Posterior cingulate gyrus (tissue), 11 donors: Measurements from ENCODE around the gene CHSY1.

Experiments used
- DNase-seq, 10 donors: peaks; one replicate each; pipeline versions ENCODE4 v3.0.0 to v3.0.0-alpha.2; 2020 to 2021; ENCODE audit warnings: mixed read lengths in 3 of 10
- intact Hi-C: fragments of 100-400 bp; cut with DNase I; formaldehyde crosslinking; loops from one replicate; pipeline ENCODE4 v1.15.1; 2023

The CHSY1 gene

DNA sequence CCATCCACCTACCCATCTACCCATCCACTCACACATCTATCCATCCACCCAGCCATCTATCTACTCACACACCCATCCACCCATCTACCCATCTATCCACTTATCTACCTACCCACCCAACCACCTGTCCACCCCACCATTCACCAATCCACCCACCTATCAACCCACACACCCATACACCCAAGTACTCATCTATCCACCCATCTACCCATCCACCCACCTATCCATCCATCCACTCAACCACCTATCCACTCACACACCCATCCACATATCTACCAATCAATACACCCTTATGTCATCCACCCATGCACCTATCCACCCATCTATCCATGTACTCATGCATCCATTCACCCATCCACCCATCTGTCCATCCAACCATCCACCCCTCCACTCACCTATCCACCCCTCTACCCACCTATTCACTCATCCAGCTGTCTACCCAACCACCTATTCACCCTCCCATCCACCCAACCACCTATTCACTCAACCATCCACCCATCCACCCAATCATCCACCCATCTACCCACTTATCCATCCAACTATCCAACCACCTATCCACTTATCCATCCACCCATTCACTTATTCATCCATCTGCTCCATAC, 109.8 kb downstream of the CHSY1 start:
- intact Hi-C loops: no loop called here
- no peak for DNase-seq

DNA sequence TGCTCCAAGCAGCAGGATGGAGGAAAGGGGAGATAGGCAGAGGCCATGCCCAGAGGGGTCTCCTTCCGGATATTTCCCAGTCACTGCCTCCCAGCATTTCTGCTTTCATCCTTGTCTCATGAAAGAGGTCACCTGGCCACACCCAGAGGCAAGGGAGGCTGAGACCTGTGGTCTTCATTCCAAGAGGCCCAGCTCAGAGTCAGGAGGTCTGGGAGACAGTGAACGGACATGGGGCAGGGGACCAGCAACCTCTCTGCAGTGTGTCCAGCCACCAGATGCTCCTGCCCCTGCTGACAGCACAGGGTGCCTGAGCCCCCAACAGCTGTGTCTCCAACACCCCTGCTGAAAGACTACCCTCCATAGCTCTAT, 111.2 kb downstream of the CHSY1 start:
- intact Hi-C loops: no loop called here
- peak in 1 of 10 donors; percentile 18 for DNase-seq

DNA sequence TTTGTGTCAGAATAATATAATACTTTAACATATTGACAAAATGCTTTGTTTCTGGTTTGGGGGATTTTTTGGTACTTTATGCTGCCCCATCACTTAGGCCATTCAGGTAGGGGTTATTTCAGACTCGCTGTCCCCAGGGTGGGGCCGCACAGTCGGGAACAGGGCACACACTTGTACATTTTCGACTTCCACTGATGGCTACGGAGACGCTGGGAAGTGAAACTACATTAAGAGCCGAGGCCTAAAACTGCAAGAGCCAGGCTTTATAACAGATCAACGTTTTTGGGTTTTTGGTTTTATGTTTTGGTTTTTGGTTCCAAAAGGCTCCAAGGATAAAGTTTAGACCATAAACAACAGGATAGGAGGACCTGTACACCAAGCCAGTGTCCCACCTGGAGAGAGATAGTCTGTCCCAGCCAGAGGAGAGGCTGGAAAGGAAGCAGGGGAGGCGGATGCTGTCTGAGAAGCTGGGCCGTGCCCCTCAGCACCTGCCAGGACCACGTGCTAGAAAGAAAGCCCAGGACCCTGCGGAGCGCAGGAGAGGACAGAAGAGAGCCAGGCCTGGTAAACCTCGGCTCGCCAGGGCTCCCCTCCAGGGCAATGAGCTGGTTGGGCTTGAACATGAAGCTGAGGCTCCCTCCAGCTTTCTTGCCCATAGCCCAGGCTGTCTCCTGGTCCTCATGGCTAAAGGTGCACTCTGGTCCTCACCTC, 111.7 kb downstream of the CHSY1 start:
- intact Hi-C loops: no loop called here
- peak in 2 of 10 donors; percentile 32 to 57 for DNase-seq

DNA sequence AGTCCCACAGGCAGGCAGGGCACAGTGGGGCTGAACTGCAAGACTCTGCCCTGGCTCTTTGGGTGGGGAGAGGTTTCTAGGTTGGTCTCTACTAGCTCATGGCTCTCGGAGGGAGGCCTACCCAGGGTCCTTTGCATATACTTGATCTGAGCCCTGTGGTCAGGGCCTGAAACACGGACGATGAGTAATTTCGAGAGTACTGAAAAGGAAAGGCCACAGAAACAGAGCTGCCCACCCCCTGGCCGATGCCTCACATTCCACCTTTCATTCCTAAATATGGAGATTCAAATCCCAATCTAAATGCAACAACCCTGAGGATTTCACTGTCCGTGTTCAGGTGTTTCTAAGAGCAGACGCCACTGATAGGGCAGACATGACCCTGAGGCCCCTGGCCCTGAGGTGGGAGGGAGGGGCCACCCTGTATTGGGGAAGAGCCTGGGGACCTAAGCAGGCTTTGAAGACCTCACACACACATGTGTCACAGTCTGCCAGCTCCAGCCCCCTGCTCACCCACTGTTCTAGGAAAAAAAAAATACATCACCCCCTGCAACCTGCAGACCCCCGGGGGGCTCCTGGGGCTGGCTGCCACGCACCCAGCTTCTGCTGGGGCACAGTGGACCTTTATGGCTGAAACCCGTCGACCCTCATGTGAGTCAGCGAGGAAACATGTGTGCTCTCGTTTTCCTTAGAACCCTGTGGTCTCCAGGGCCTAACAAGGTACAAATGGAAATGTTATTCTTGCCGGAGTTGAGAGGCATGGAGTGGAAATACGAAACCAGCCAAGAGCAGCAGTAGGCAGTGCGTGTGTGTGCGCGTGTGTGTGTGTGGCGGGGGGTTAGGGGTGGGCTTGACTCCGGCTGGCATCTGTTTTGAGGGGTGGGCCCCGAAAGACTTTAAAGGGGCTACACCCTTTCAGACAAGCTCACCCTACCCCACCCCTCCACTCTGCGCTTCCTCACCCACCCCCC, 112.7 kb downstream of the CHSY1 start:
- intact Hi-C loops: no loop called here
- peak in 3 of 10 donors; percentile 42 to 62 (median 56) for DNase-seq

DNA sequence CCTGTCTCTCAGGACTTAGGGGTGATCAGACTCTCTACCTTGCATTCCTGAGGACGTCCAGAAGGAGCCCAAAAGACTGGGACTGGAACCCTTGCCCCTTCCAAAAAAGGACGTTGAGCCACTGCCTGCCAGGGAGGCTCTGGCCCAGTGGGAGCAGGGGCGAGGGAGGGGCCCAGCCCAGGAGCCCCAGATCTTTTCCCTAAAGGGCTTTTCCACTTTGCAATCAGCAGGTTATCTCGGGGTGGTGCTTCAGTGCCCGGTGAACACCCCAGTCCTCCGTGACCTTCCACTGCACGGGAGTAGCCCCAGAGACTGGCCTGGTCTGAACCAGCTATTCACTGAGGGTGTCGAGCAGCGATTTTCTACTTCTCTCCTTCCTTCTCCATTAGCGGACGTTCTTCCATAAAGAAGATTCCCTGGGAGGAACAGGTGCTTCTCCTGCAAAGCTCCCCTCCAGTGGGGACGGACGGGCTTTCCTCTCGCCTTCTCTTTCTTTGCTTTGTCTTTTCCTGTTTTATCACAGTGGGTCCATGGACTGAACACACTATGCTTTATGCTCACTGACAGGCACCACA, 113.7 kb downstream of the CHSY1 start:
- intact Hi-C loops: no loop called here
- DNase-seq: peak in 4 of 10 donors; percentile 0 to 59 (median 42)

DNA sequence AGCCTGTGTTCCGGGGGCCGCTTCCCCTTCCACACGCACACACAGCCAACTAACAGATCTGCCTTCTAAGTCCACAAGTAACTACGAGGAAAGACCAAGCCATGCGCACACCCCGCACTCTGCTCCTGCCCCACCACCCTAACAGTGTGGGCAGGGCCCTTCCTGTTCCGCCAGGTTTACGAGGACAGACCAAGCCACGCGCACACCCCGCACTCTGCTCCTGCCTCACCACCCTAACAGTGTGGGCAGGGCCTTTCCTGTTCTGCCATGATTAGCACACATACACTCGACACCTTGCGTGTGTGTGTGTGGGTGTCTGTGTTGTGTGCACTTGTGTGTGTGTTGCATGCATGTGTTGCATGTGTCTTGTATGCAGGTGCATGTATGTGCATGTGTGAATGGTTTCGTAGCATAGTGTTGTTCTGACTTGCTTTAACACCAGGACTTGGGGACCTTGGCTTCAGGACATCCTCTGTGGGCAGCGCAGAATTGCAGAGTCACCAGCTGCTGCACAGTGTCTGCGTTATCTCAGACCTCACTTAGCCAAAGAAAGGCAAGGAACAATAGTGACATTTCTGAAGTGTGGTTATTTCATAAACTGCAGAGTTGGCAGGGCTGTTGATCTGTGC, 114.4 kb downstream of the CHSY1 start:
- DNase-seq: peak in 5 of 10 donors; percentile 20 to 81 (median 64)
- intact Hi-C loops: no loop called here

DNA sequence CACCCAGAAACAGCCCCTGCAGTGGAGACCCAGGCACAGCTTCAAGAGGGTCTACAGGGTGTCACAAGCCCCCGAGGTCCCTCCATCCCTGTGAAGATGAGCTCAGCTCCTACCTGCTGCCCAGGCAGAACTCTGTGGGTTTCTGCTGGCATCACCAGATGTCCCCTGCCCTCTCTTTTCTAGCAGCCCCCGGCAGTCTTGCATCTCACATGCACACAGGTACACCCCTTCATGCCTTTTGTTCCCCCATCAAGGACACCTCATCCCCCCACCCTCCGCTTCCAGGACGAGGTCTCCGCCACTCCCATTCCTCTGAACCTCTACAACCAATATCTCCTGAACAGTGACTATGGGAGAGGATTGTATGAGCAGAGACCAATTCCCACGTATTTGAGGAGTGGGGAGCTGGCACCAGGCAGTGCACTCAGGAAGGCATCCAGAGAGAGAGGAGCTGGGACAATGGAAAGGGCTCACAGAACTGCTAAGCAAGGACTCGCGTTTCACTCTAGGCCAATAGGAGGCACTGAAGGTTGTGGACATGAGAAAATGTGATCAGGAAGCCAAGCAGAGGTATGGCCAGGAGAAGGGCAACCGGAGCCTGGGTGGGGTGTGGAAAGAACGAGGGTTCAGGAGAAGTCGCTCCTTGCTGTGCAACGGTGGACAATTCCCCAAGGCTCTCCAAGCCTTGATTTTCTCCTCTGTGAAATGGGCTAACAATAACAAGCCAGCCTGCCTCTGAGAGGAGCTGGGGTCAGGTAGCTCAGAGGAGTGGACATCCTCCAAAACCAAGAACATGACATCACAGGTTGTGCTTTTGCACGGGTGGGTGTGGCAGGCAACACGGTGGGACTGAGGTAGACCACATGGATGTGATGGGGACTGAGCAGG, 115.2 kb downstream of the CHSY1 start:
- intact Hi-C loops: no loop called here

DNA sequence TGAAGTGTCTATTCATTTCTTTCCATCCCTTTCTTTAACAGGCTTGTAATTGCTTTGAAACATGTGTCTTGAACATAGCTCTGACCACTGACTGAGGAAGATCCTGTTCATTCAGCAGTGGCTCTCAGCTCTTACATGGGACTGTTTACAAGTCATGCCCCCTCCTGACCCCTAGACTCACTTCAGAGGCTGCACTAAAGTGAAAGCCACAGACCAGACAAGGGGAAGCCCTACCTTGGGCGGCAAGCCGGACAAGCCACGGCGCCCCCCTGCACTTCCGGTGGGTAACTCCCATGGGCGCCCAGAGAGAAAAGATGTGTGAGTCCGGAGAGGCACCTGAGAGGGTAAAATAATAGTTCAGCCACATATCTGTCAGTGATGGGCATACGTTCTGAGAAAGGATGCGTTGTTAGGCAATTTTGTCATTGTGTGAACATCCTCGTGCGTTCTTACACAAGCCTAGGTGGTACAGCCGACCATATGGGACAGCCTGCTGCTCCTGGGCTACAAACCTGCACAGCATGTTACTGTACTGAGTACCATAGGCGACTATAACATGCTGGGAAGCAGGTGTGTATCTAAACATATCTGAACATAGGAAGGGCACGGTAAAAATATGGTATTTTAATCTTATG, 116.2 kb downstream of the CHSY1 start:
- peak in 1 of 10 donors; percentile 62 for DNase-seq
- intact Hi-C loops: no loop called here

More for the DNA sequence above, 115.2 kb downstream of the CHSY1 start:
- DNase-seq: peak in 2 of 10 donors; percentile 31 to 39

DNA sequence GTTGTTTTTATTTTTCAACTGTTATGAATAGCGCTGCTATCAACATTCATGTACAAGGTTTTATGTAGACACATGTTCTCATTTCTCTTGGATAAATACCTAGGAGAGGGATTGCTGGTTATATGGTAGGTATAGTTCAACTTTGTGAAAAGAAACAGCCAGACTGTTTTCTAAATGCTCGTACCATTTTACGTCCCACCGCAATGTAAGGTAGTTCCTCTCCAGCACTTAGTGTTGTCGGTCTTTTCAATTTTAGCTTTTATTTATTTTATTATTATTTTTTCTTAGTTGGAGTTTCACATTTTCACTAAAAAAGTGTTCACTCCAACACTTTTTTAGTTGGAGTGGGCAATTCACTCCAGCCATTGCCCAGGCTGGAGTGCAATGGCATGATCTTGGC, 117.1 kb downstream of the CHSY1 start:
- no peak for DNase-seq
- intact Hi-C loops: no loop called here

DNA sequence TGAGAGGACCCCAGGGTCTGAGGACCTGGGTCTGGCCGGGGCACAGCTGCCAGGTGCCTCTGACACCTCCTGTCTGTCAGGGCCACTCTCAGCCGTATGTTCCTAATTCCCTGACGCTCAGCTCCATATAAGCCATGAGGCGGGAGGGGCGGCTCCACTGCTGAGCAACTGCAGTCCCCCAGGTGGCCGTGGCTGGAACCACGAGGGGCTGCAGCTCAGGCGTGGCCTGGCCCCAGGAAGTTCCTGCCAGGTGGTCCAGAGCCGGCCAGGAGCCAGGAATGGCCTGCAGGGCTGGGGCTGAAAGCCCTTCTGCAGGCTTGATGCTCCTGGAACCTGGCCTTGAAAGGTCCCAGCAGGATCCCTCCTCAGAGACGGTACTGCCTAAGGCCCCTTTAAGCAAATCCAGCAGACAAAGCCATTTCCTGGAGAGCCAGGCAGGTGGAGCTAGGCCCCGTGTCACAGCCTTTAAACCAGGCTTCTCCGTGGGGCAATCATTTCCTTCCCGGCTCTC, 118.0 kb downstream of the CHSY1 start:
- intact Hi-C loops: no loop called here
- DNase-seq: peak in 3 of 10 donors; percentile 40 to 65 (median 65)

DNA sequence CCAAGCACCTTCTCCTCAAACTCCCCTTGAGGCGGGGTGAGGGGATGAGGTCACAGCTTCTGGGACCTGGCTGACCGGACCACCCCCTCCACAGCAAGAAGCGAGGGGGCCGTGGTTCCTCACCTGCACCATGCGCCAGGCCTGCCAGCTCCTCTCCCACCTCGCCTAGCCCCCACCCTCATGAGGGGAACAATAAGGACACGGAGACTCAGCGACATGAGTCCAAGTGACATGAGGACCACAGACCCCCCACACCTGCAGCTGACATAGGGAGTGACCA, 118.7 kb downstream of the CHSY1 start:
- intact Hi-C loops: no loop called here
- DNase-seq: peak in 2 of 10 donors; percentile 51 to 56

DNA sequence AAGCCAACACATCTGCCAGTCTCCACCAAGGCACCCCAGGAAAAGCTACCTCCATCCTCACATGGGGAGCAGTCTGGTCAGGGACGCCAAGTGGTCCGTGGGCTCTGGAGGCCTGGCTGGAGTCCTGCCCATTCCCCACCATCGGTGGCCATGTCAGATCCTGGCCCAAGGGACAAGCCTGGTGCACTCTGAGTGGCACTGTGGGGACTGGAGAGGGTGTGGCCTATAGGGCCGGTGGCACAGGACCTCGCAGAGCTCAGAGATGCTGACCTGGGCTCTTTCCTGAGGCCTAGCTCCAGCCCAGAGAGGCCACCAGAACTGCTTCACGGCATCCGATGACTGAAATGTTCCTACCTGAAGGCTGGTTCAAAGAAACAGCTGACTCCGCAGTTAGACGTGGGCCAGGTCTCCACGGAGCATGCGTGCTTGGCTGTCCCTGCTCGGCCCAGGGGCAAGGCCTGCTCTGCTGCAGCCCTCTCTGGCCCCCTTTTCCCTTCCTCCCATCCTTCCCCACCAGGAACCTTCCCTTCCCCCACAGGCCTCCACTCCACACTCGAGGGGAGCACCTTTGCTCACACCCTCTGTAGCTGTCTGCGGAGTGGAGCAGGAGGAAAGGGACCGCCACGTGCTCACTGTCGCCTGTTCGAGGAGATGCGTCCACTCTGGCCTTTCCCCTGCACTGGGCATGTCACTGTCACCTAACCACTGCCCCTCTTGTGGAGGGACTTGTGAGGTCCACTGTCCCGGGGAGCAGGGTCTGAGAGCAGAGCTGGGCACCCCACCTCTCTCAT, 119.3 kb downstream of the CHSY1 start:
- intact Hi-C loops: no loop called here
- DNase-seq: peak in 3 of 10 donors; percentile 42 to 72 (median 58)

DNA sequence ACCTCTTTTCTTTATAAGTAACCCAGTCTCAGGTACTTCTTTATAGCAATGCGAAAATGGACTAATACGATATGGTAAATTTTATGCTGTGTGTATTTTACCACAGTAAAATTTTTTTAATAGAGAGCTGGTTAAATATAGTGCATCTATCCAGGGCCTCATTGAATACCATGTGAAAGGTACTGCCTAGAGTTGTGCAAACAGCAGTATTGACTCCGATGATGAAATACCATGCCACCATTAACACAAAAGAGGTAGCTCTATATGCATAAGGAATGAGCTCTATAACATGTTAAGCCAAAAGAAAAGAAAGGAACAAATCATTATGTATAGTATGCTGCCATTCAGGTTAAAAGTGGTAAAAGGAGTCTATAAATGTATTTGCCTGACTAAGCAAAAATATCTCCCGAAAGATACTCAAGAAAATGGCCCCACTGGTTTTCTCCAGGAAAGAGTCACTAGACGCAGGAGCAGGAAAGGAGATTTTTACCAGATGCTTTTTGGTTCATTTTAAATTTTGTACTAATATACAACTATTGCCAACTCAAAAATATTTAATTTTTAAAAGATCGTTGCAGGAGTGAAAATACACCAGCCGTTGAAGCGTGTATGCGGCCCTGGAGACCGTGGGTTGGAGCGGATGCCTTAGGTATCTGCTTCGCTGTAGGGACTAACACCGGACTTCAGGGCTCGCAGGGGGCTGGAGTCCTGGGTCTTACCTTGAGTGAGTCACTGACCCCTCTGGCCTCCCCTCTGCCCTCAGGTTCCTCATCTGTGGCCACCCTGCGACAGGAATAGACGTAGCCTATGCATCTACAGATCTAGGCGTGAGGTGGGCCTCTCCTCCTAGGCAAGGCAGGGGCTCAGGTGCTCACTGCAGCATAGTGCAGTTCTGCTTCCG, 120.1 kb downstream of the CHSY1 start:
- peak in 1 of 10 donors; percentile 52 for DNase-seq
- intact Hi-C loops: no loop called here

DNA sequence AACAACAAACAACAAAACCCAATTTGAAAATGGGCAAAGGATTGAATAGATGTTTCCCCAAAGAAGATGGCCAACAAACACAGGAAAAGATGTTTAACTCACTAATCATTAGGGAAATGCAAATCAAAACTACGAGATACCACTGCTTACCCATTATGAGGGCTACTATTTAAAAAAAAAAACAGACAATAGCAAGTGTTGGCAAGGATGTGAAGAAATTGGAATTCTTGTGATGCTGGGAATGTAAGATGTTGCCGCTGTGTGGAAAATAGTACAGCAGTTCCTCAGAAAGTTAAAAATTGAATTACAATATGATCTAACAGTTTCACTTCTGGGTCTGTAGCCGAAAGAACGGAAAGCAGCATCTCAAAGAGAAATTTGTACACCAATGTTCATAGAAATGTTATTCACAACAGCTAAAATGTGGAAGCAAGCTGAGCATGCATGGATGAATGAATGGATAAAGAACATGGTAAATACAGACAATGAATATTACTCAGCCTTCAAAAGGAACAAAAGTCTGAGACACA, 121.9 kb downstream of the CHSY1 start:
- intact Hi-C loops: no loop called here
- no peak for DNase-seq

DNA sequence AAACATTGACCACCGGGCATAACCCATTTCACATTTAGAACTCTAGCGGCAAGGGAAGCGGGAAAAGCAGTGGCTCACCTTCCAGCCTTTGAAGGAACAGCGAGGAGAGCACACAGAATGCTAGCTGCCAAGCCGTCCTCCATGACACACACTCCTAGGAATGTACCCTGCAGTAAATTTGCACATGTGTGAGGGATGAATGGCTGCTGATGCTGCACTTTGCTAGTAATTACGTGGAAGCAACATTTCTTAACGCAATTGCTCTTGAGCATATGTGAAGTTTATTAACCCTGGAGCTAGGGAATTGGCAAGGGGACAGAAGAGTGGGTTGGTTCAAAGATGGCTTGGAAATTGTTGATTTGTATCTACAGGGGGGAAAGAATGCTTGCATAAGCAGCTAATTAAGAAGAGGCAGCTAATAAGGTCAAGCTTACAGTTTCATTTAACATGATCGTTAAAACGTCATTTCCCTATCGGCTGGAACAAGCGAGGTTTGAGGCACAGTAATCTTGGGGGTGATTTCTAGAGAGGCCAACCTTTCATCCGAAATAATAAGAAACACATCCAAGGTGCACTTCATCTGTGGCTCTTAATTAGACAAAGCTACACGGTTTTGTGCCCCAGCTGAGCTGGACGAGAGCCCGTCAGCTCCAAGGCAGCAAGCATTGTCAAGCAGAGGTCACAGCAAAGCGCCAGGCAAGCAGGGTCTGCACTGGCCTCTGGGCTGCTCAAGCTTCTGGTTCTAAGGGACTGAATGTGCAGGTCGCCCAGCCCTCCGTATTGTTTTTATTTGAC, 123.4 kb downstream of the CHSY1 start:
- intact Hi-C loops: no loop called here
- peak in 2 of 10 donors; percentile 46 for DNase-seq
